ENCODE results near the gene GLYAT. TPM values are rescaled to one million over a fixed set of nuclear protein-coding genes. Genes with fewer than 3 reads are reported as not detected.

GLYAT gene, protein sequence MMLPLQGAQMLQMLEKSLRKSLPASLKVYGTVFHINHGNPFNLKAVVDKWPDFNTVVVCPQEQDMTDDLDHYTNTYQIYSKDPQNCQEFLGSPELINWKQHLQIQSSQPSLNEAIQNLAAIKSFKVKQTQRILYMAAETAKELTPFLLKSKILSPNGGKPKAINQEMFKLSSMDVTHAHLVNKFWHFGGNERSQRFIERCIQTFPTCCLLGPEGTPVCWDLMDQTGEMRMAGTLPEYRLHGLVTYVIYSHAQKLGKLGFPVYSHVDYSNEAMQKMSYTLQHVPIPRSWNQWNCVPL
- not detected in 2 replicates for total RNA-seq

DNA sequence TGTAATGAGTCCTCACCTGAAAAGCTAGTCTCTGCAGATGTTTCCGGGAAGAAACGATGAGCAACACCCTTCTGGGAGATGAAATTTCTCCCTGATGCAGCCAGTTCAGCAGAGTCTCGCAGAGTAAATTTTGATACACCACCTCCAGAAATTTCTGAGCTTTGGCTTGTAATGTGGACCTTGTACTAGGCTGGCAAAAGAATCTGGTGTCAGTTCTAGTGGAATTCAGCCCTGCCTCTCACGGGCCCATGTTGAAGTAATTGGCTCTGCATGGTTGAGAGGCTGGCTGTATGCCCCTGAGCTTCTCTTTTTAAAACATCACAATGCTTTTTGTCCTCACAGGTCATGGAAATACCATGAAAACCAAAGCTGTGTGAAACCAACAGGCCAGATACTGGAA lies at the start of gene GLYAT:
GLYAT (minus strand) TSS at position 125 of the 400 bp plus-strand sequence. CDS start 7,447 bp downstream, outside the sequence.

Other genes starting within 250 kb of the GLYAT start
- not detected in 2 replicates for gene OR5B21, start 223.8 kb downstream of the GLYAT start, total RNA-seq
- 1.9 and 8.0 TPM in 2 replicates for gene LPXN, start 156.1 kb downstream of the GLYAT start, total RNA-seq
- gene ZFP91, start 152.9 kb downstream of the GLYAT start, total RNA-seq: 17.3 and 28.8 TPM in 2 replicates
- 0.95 and 1.1 TPM in 2 replicates for gene CNTF, start 109.3 kb downstream of the GLYAT start, total RNA-seq
- gene GLYATL2, start 112.8 kb upstream of the GLYAT start, total RNA-seq: 0.77 and 2.0 TPM in 2 replicates
- 0.17 and 0.63 TPM in 2 replicates for gene GLYATL1, start 207.5 kb upstream of the GLYAT start, total RNA-seq